Tibial nerve (tissue), 4 donors: ENCODE data around the gene OAS2. TPM values are rescaled to one million over a fixed set of nuclear protein-coding genes. Genes with fewer than 3 reads are reported as not detected.
A peak's percentile ranks its signal among the peaks of the same experiment; 100 is the strongest.

Experiments used
- DNase-seq, 2 donors: peaks; one replicate each; pipeline ENCODE4 v3.0.0-alpha.2; 2019; ENCODE audit warnings: low spot score in 2 of 2
- H3K27ac ChIP-seq, 4 donors: fragments of 200-600 bp; sonication (generic) in 3 of 4; one replicate each; pipeline ENCODE4 v1.5.1; 2017 to 2019; ENCODE audit warnings: mild to moderate bottlenecking in 1 of 4
- H3K27me3 ChIP-seq, 2 donors: fragments of 200-600 bp; sonication (generic) in 1 of 2; one replicate each; pipeline versions ENCODE4 v1.5.1 to v1.6.0; 2017 to 2019
- H3K36me3 ChIP-seq, 3 donors: fragments of 200-600 bp; sonication (generic); one replicate each; pipeline ENCODE4 v1.5.1; 2018 to 2019
- H3K4me1 ChIP-seq, 4 donors: fragments of 200-600 bp; sonication (generic) in 3 of 4; one replicate each; pipeline ENCODE4 v1.5.1; 2017 to 2019
- H3K4me3 ChIP-seq, 4 donors: fragments of 200-600 bp; sonication (generic) in 3 of 4; one replicate each; pipeline ENCODE4 v1.5.1; 2017 to 2019; ENCODE audit warnings: mild to moderate bottlenecking in 1 of 4, moderate library complexity in 1 of 4
- H3K9me3 ChIP-seq, 4 donors: fragments of 200-600 bp; sonication (generic) in 3 of 4; one replicate each; pipeline ENCODE4 v1.5.1; 2017 to 2019
- EP300 ChIP-seq, 2 donors: sonication (generic); formaldehyde crosslinking; IDR thresholded peaks; one replicate each; pipeline ENCODE4 v1.6.1; 2017; ENCODE audit warnings: antibody characterized with exemption in 2 of 2, mild to moderate bottlenecking in 1 of 2
- POLR2A ChIP-seq, 2 donors: fragments of 450-650 bp; IDR thresholded peaks; one replicate each; pipeline ENCODE4 v1.6.1; 2017; ENCODE audit warnings: antibody characterized with exemption in 2 of 2, mild to moderate bottlenecking in 2 of 2, moderate library complexity in 2 of 2
- WGBS, 2 donors: methylation state at CpG; one replicate each; pipeline ENCODE4 v1.1.5; 2018; 5-methylcytosine and 5-hydroxymethylcytosine counted together
- total RNA-seq, 4 donors: library from RNA; depleted of rRNA; stranded (reverse); fragments of >200 nt; gene quantifications; one replicate each; pipeline ENCODE4 v1.1.0, GENCODE V29; 2016
- TF ChIP-seq, protein P1 (sequence below), 5 experiments: fragments of 200-600 bp in 3 of 5; fragments of 450-650 bp in 2 of 5; sonication (generic) in 3 of 5; IDR thresholded peaks; one replicate each; pipeline ENCODE4 v1.5.1; 2016 to 2019; ENCODE audit warnings: antibody characterized with exemption in 5 of 5, mild to moderate bottlenecking in 3 of 5, moderate library complexity in 2 of 5

OAS2 gene, protein sequence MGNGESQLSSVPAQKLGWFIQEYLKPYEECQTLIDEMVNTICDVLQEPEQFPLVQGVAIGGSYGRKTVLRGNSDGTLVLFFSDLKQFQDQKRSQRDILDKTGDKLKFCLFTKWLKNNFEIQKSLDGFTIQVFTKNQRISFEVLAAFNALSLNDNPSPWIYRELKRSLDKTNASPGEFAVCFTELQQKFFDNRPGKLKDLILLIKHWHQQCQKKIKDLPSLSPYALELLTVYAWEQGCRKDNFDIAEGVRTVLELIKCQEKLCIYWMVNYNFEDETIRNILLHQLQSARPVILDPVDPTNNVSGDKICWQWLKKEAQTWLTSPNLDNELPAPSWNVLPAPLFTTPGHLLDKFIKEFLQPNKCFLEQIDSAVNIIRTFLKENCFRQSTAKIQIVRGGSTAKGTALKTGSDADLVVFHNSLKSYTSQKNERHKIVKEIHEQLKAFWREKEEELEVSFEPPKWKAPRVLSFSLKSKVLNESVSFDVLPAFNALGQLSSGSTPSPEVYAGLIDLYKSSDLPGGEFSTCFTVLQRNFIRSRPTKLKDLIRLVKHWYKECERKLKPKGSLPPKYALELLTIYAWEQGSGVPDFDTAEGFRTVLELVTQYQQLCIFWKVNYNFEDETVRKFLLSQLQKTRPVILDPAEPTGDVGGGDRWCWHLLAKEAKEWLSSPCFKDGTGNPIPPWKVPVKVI
- total RNA-seq = 10 to 100 TPM in 1 of 4 donors, 1 to 10 TPM in 3; 3.1 to 28.4 (median 6.3) TPM

DNA sequence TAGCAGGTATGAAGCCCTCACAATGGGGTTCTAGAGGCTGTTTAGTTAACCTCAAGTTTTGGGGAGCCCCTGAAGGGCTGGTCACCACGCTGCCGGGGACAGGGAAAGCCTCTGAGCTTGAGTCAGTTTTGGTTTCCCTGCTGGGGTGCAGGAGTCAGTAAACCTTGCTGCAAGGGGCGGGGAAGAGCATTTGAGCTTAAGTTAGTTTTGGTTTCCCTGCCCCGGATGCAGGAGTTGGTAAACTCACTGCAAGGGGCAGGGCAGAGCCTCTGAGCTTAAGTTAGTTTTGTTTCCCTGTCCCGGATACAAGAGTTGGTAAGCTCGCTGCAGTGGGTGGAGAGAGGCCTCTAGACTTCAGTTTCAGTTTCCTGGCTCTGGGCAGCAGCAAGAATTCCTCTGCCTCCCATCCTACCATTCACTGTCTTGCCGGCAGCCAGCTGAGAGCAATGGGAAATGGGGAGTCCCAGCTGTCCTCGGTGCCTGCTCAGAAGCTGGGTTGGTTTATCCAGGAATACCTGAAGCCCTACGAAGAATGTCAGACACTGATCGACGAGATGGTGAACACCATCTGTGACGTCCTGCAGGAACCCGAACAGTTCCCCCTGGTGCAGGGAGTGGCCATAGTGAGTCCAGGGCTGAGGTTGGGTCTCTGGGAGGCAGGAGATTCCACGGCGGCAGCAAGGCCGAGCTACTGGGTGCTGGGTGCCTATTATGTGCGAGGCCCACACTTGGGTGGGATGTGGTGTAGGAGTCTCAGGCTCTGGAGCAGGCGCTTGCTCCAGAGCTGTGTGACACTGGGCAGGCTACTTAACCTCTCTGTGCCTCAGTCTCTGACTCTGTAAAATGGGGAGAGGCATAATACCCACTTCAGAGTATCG, at the start of gene OAS2:
OAS2 (plus strand) TSS at position 357 of the 878 bp plus-strand sequence; CDS start at position 447, 90 bp downstream.
- no peaks in the 10 kb centered on the region for H3K27me3 ChIP-seq
- H3K36me3 ChIP-seq = no peaks in the 10 kb centered on the region
- peaks cover 0 to 30% (median 0%) of the 10 kb centered on the region in 4 donors for H3K4me1 ChIP-seq
- H3K4me3 ChIP-seq = peak within 1 kb of the TSS; percentile 29 to 55 (median 46)
- TF ChIP-seq POLR2A (IDR thresholded peaks at IDR 0.05) (no peak), EP300 (IDR thresholded peaks at IDR 0.05) (no peak)
- TF ChIP-seq, protein P1, sequence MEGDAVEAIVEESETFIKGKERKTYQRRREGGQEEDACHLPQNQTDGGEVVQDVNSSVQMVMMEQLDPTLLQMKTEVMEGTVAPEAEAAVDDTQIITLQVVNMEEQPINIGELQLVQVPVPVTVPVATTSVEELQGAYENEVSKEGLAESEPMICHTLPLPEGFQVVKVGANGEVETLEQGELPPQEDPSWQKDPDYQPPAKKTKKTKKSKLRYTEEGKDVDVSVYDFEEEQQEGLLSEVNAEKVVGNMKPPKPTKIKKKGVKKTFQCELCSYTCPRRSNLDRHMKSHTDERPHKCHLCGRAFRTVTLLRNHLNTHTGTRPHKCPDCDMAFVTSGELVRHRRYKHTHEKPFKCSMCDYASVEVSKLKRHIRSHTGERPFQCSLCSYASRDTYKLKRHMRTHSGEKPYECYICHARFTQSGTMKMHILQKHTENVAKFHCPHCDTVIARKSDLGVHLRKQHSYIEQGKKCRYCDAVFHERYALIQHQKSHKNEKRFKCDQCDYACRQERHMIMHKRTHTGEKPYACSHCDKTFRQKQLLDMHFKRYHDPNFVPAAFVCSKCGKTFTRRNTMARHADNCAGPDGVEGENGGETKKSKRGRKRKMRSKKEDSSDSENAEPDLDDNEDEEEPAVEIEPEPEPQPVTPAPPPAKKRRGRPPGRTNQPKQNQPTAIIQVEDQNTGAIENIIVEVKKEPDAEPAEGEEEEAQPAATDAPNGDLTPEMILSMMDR (IDR thresholded peaks at IDR 0.05) = no peak
- peaks cover 0 to 11% (median 0%) of the 10 kb centered on the region in 4 donors for H3K9me3 ChIP-seq
- WGBS, 2 donors = 22 to 50% methylated on average over 14 to 19 of the region's 19 CpGs
- DNase-seq = peak; percentile 35 to 50
- H3K27ac ChIP-seq = peak within 1 kb of the TSS; percentile 36 to 84 (median 76)

DNA sequence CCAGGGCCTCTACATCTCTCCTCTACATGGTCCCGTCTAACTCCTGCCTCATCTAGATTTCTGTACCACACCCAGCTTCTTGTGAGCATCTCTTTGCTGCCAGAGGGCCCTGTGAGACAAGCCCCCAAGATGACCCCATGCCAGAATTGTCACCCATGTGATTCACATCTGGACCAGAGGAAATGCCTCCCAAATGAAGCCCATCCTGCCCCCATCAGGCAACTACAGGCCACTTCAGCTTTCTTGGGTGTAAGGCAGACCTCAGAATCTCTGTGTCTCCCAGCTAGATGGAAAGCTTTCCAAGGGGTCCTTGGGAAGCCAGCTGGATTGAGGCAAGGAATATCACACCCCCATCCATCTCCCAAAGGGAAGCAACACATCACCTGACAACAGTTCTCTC, 49.3 kb upstream of the OAS2 start:
- peaks cover 0 to 14% (median 0%) of the 10 kb centered on the region in 3 donors for H3K36me3 ChIP-seq
- WGBS, 2 donors = 83 to 88% methylated on average over 1 of the region's 1 CpG

DNA sequence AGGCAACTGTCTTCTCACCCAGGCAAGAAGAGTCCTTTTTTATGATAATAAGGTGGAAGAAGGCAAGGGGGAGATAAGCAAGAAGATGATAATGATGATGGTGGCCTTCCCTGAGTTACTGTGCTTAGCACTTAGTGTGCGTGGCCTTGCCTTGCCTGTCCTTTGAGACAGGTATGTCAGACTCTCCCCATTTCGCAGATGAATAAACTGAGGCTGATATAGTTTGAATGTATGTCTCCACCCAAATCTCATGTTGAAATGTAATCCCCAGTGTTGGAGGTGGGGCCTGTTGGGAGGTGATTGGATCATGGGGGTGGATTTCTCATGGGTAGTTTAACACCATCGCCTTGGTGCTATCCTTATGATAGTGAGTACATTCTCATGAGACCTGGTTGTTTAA, 48.6 kb upstream of the OAS2 start:
- DNase-seq = no peak
- peaks cover 0 to 14% (median 0%) of the 10 kb centered on the region in 3 donors for H3K36me3 ChIP-seq
- no peaks in the 10 kb centered on the region for H3K27me3 ChIP-seq
- no peak overlapping the region for H3K4me3 ChIP-seq
- peaks cover 0 to 12% (median 0%) of the 10 kb centered on the region in 4 donors for H3K9me3 ChIP-seq
- no peak overlapping the region for H3K27ac ChIP-seq
- no peak for TF ChIP-seq EP300 (IDR thresholded peaks at IDR 0.05)
- no peak for TF ChIP-seq POLR2A (IDR thresholded peaks at IDR 0.05)
- TF ChIP-seq, protein P1 (IDR thresholded peaks at IDR 0.05) = no peak
- H3K4me1 ChIP-seq = peaks cover 0 to 7% (median 0%) of the 10 kb centered on the region in 4 donors
- WGBS, 2 donors = 93% methylated on average over 3 of the region's 3 CpGs

More for the DNA sequence above, 49.3 kb upstream of the OAS2 start:
- Histone ChIP-seq H3K9me3 (peaks cover 0 to 12% (median 0%) of the 10 kb centered on the region in 4 donors), H3K27me3 (no peaks in the 10 kb centered on the region), H3K27ac (no peak overlapping the region), H3K4me1 (peaks cover 0 to 9% (median 0%) of the 10 kb centered on the region in 4 donors), H3K4me3 (no peak overlapping the region)
- no peak for DNase-seq
- TF ChIP-seq POLR2A (IDR thresholded peaks at IDR 0.05) (no peak), EP300 (IDR thresholded peaks at IDR 0.05) (no peak)
- TF ChIP-seq, protein P1 (IDR thresholded peaks at IDR 0.05) = no peak

DNA sequence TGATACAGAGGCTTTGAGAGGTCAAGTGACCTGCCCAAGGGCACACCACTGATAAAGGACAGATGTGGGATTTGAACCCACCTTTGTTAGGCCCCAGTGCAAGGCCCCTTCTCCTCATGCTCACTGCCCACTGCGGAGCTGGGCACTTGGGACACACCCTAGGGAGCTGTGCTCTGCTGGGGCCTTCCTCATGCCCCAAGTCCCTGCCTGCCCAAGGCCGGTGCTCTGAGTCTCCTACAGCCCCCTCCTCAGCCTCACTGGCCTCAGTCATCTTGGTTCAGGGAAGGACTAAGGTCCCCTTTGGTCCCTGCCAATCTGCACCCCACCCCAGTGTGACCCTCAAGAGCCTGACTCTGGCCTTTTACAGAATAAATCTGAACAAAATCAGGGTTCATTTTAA, 48.0 kb upstream of the OAS2 start:
- Histone ChIP-seq H3K27me3 (no peaks in the 10 kb centered on the region), H3K4me1 (peaks cover 0 to under 1% (median 0%) of the 10 kb centered on the region in 4 donors), H3K9me3 (peaks cover 0 to 12% (median 0%) of the 10 kb centered on the region in 4 donors), H3K36me3 (peaks cover 0 to 14% (median 0%) of the 10 kb centered on the region in 3 donors), H3K27ac (no peak overlapping the region), H3K4me3 (no peak overlapping the region)
- no peak for TF ChIP-seq POLR2A (IDR thresholded peaks at IDR 0.05)
- TF ChIP-seq, protein P1 (IDR thresholded peaks at IDR 0.05) = no peak
- no peak for TF ChIP-seq EP300 (IDR thresholded peaks at IDR 0.05)
- no peak for DNase-seq
- 79 to 100% methylated on average over 2 of the region's 2 CpGs for WGBS, 2 donors
